Kidney epithelial cell (primary cell): ENCODE measurements around the gene DNAH3. TPM values are rescaled to one million over a fixed set of nuclear protein-coding genes. Genes with fewer than 3 reads are reported as not detected.
"Not testable (repeated sequence)": the region's sequence is repeated elsewhere in the genome, so short reads cannot be mapped to it uniquely, and the experiment has no call there.

ENCODE experiments used
- DNase-seq: peaks from one replicate; pipeline ENCODE4 v3.0.0-alpha.2; 2010; ENCODE audit warnings: low read depth
- H3K27me3 ChIP-seq: 2 replicates; pipeline ENCODE4 v1.6.0; 2011; ENCODE audit warnings: low read length; ENCODE audit not compliant: control insufficient read depth, insufficient read depth
- H3K36me3 ChIP-seq: 2 replicates; pipeline ENCODE4 v1.5.1; 2011; ENCODE audit warnings: low read length; ENCODE audit not compliant: control insufficient read depth, insufficient read depth
- H3K4me3 ChIP-seq: 2 replicates; pipeline ENCODE4 v1.5.1; 2011; ENCODE audit warnings: low read depth, mild to moderate bottlenecking, control low read depth, low read length
- total RNA-seq: library from RNA; depleted of rRNA; stranded (reverse); fragments of >200 nt; gene quantifications from 2 replicates; pipeline ENCODE4 v1.2.3, GENCODE V29; 2015
- TF ChIP-seq, protein P1 (sequence below): IDR thresholded peaks from 2 replicates; pipeline ENCODE4 v1.5.1; 2011; ENCODE audit warnings: mild to moderate bottlenecking, moderate library complexity, low read length, control low read depth, inconsistent platforms; ENCODE audit not compliant: insufficient read depth, poor library complexity, severe bottlenecking

Gene DNAH3
- total RNA-seq, 1 donor from 2014 or later: not detected

DNA sequence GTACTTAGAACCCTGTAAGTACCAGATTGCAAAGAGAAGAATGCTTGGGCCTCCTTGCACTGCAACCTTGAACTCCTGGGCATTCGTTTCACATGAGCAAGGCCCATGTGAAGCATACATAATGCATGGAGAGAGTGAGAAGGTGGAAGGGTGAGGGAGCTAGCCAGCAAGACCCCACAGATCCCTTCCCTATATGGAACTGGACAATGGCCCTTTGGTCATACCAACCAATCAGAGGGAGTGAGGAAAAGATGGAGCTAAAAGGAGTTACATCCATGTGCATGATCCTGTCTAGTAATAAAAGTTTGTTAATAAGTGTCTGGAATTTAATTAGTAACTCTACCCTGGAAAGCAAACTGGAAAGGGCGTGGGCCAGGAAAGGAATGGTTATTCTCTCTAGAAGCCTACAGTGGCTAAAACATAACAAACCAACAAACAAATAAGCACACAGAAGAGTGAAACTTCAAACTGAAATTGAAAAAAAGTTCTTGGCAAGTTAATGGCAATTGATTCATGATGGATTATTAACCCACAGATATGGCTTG, 29.6 kb downstream of the DNAH3 start:
- Histone ChIP-seq H3K27me3 (no peaks in the 10 kb centered on the region), H3K36me3 (no peaks in the 10 kb centered on the region), H3K4me3 (no peak overlapping the region)
- TF ChIP-seq, protein P1, sequence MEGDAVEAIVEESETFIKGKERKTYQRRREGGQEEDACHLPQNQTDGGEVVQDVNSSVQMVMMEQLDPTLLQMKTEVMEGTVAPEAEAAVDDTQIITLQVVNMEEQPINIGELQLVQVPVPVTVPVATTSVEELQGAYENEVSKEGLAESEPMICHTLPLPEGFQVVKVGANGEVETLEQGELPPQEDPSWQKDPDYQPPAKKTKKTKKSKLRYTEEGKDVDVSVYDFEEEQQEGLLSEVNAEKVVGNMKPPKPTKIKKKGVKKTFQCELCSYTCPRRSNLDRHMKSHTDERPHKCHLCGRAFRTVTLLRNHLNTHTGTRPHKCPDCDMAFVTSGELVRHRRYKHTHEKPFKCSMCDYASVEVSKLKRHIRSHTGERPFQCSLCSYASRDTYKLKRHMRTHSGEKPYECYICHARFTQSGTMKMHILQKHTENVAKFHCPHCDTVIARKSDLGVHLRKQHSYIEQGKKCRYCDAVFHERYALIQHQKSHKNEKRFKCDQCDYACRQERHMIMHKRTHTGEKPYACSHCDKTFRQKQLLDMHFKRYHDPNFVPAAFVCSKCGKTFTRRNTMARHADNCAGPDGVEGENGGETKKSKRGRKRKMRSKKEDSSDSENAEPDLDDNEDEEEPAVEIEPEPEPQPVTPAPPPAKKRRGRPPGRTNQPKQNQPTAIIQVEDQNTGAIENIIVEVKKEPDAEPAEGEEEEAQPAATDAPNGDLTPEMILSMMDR: no peak
- DNase-seq: no peak

DNA sequence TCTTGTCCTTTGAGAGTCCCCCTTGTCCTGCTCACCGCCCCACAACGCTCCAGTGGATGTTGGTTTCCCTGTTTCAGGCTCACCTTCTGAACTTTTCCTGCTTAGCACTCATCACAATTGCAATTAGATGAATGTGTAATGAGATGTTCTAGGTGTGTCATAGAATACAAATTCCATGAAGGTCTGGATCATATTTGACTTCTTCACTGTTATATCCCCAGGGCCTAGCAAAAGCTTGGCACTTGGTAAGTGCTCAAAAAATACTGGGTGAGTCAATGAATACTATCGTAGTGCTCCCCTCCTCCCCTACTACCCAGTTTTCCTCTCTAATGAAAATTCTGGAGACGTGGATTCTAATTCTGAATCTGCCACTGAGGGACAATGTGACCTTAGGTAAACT, 33.1 kb downstream of the DNAH3 start:
- H3K4me3 ChIP-seq: no peak overlapping the region
- no peak for DNase-seq

DNA sequence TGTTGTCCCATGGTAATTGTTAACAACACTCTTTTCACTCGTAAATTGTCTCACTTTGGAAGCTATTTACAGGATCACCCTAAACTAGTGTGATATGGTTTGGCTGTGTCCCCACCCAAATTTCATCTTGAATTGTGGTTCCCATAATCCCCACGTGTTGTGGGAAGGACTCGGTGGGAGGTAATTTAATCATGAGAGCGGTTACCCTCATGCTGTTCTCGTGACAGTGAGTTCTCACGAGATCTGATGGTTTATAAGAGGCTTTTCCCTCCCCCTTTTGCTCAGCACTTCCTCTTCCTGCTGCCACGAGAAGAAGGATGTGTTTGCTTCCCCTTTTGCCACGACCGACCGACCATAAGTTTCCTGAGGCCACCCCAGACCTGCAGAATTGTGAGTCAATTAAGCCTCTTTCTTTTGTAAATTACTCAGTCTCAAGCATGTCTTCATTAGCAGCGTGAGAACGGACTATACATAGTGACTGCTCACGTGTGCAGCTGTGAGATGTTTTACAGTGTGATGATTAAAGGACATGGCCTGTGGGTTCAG, 34.4 kb downstream of the DNAH3 start:
- no peak for DNase-seq
- TF ChIP-seq, protein P1: no peak
- Histone ChIP-seq H3K36me3 (no peaks in the 10 kb centered on the region), H3K4me3 (no peak overlapping the region), H3K27me3 (peaks cover under 1% of the 10 kb centered on the region)

More for the DNA sequence above, 33.1 kb downstream of the DNAH3 start:
- H3K27me3 ChIP-seq: no peaks in the 10 kb centered on the region
- H3K36me3 ChIP-seq: no peaks in the 10 kb centered on the region
- TF ChIP-seq, protein P1: no peak

DNA sequence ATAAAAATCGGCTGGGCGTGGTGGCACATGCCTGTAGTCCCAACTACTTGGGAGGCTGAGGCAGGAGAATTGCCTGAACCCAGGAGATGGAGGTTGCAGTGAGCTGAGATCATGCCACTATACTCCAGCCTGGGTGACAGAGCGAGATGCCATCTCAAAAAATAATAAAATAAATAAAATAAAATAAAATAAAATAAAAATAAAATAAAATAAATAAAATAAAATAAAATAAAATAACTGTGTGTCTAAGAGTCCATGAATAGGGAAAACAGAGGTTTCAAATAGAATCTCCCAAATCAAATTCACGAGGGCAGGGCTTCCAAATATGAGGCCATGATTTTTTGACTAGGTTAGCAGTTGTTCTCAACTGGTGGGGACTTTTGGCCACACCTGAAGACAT, 35.1 kb downstream of the DNAH3 start:
- DNase-seq, H3K27me3 ChIP-seq, H3K4me3 ChIP-seq, H3K36me3 ChIP-seq: not testable (repeated sequence)

DNA sequence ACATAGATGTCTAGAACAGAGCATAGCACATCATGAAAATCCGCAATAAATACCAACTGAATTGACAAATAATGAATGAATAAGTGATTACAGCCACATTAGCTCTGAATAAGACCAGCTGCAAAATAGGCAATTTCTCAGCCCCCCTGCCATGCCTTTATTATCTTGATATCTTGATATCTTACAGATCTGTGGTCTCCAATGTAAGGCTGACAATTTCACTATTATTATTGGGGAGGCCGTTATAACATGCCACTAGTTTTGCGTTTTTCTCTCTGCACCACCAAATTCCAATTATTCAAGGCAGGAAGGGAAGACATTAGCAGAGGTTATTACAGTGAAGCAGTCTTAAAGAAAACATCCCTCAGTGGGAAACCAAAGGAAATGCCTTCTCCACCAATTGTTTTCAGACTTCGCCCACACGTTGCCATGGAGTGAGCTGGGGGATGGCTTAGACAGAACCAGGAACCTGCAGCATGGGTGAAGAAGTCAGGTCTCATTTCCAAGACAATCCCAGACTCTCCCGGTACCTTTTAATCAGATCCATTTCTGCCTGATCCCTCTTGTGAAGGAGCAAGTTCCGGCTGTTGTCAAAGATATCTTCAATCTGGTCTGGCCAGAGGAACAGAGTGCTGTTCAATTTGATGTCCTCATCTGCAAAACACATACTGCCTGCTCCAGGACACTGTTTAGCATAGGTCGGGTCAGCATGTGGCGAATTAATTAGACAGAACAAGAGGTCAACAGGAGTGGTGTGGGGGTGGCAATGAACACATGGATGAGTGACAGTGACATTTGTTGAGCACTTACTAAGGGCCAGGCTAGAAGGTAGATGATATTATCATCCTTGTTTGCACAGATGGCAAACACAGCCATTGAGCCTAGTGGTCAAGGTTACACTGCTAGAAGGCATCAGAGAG, 46.4 kb downstream of the DNAH3 start:
- Histone ChIP-seq H3K36me3 (no peaks in the 10 kb centered on the region), H3K4me3 (no peak overlapping the region), H3K27me3 (no peaks in the 10 kb centered on the region)
- TF ChIP-seq, protein P1: no peak
- DNase-seq: peak; percentile 58

DNA sequence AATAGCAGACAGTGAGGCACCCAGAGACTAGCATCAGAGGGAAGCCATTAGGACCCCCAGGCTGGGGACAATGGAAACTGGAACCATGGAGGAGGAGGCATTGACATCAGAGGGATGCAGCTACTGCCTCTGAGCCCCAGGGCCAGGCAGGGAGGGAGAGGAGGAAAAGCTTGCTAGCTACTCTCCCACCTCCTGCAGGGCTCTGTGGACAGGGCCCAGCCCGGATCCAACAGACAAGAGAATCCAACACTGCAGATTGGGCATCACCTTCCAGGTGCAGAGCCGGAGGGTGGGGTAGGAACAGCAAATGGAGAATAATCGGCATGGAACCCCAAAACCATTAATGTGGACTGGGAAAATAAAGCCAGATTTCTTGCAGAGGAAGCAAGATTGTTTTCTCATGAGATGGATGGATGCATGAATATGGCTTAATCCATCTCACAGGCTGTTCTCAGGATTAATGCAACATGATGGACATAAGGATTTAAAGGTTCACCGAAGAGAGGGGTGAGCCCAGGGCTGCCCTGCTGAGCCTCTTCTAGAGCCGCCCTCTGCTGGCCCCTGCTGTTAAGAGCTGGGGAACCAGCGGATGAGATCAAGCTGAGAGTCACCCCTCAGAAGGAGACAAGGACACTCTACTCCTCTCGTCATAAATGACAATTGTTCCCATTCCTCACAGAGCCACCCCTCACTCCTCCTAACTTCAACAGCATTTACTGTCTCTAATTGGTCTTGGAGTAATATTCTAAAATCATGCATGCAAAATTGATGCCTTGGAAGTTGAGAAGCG, 48.8 kb downstream of the DNAH3 start:
- TF ChIP-seq, protein P1: peak; percentile 57
- Histone ChIP-seq H3K36me3 (no peaks in the 10 kb centered on the region), H3K27me3 (no peaks in the 10 kb centered on the region), H3K4me3 (no peak overlapping the region)
- DNase-seq: no peak
